Astrocyte of the spinal cord (primary cell): ENCODE measurements around the gene IMPDH1.

ENCODE experiments used
- DNase-seq: peaks from one replicate; pipeline ENCODE4 v3.0.0; 2011; ENCODE audit warnings: low read depth, low spot score
- H3K4me3 ChIP-seq: 2 replicates; pipeline ENCODE4 v1.5.1; 2011; ENCODE audit warnings: low read depth, mild to moderate bottlenecking, low read length, moderate library complexity
- CTCF ChIP-seq: IDR thresholded peaks from 2 replicates; pipeline ENCODE4 v1.5.1; 2012; ENCODE audit warnings: low read depth, mild to moderate bottlenecking, low read length, inconsistent platforms
- in situ Hi-C: cut with HindIII; loops from 2 replicates; pipeline ENCODE4 v1.10.0; 2017; ENCODE audit warnings: low sequenced_read_pairs

Gene IMPDH1

DNA sequence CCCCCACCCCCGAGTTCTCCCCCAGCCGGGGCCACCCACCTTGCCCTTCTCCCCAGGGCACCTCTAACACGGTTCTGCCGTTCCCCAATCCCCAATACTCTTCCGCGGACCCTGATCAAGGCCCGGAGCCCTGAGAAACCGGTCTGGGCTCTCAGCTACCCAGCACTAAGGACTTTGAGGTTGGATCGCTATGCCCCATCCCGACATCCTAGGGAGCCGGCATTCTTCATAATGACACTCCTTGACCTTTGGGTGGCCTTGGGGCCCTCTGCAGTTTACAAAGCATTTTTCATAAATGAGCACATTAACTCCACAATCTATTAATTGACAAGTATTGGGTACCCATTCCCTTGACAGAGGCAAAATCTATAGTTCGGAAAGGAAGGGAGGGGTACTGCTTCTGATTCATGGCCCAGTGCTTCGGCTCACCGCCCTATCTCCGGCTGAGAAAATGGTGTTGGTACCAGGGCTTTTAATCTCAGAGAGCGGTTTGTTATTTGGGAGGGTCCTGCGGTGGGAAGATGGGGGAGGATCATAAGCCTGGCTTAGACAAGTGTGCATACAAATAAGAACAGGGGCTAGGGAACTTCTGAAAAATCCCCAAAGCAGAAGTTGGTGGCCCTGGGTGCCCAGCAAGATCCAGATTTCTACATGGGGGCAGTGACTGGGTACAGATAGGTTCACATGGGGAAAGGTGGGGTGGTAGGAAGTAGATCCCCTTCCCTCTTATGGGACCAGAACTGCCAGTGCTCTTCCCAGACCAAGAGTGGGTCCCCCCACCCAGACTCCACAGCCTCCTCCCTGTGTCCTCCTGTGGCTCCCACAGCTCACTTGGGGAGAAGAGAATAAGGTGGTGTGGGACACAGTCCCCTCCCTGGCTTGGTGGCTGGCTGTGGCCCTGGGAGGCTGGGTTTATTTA, 3.2 kb downstream of the IMPDH1 start:
- no peak overlapping the region for H3K4me3 ChIP-seq
- no peak for TF ChIP-seq CTCF
- DNase-seq: no peak
- in situ Hi-C loops: no loop called here

DNA sequence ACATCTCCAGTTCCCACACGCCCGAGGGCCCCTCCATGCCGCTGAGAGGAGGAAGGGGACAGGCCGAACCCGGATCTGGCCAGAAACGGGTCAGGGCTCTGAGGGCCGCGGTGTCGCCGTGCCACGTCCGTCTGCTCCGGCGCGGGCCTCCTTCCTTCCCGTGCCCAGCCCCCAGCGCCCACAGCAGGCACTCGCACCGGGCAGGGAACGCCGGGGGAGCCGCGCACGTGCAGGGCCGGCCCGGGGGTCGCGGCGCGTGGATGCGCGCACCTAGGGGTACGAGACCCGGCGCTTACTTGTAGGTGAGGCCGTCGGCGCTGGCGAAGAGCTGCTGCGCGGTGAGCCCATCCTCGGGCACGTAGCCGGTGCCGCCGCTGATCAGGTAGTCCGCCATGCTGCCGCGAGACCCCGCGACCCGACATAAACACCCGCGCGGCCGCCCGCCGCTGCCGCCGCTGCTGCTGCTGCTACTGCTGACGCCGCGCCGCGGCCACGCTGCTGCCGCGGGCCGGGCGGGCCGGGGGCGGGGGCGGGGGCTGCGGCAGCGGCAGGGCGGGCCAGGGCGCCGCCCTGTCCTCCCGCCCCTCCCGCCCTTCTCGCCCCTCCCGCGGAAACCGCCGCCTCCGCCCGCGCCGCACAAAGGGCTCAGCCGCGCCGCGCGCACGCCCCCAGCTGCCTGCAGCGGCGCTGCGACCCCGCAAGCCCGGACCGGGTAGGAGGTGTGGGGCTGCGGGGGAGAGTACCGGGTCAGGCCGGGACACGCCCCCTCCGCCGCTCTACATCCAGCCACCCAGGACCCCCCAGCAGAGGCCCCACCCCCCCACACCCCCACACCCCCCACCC, 4.1 kb downstream of the IMPDH1 start:
- DNase-seq: no peak
- H3K4me3 ChIP-seq: peak overlapping the region; percentile 67
- in situ Hi-C loops: no loop called here
- no peak for TF ChIP-seq CTCF

DNA sequence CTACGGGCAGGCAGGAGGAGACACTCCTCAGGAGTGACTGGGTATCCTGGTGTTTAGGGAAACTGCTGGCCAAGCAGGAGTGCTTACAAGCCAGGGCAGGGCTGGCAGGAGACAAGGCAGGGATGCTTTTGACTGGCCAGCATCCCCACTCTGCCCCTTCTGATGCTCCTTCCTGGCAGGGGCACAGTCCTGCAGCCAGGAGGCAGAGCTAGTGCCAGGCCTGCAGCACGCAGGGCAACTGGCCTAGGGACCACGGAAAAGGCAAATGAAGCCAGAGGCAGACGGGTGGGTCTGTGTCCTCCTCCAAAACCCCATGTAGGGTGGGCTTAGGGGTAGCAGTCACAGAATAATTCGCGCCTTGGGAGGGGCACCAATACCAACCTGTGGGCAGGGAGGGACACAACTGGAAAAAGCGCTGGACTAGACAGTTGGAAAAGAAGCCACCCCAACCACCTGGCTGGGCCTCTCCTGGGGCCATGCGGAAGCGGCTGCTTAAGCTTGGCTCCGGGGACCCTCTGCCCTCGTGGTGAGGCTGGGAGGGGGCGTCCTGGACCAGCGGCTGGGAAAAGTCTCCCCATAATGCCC, 4.8 kb downstream of the IMPDH1 start:
- in situ Hi-C loops: no loop called here
- no peak for DNase-seq

DNA sequence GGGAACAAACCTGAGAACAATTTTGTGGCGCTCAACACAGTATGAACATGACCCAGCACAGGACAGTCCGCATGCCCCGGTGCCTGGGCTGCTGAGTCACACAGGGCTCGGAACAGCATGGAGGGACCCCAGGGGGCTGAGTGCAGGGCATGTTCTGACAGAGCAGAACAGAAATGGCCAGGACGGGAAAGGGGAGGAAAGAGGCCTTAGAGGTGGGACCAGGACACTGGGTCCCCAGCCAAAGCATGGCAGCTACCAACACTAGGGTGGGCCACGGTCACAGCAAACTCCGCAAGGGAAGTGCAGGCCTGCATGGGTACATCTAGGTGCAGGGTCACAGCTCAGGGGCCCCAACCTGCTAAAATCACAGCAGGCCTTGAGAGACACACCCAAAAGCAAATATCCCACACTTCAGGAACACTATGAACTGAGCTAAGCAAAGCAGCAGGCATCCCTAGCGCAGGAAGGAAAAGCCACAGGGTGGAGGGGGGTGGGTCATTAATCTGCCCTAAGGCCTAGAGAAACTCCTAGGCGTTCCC, 5.6 kb downstream of the IMPDH1 start:
- DNase-seq: no peak
- no peak for TF ChIP-seq CTCF
- H3K4me3 ChIP-seq: peak overlapping the region; percentile 67
- in situ Hi-C loops: no loop called here

More for the DNA sequence above, 4.8 kb downstream of the IMPDH1 start:
- H3K4me3 ChIP-seq: peak overlapping the region; percentile 67
- peak; percentile 38 for TF ChIP-seq CTCF

DNA sequence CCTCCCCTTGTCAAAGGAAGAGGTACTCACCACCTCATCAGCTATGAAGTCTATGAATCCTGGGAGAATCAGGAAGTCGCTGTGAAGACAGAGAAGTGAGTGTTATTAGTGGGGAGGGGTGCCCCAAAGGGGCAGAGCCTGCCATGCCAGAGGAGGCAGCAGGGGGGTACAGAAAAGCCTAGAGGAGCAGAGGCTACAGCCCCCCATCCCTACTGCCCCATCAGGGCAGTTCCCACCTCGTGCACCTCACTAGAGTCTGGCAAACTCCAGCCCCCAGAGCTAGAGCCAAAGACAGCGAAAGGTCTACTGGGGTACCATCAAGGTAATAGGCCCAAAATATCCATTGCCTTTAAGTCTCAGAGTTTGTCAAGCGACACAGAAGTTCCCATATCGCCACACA, 6.1 kb downstream of the IMPDH1 start:
- no peak for TF ChIP-seq CTCF

DNA sequence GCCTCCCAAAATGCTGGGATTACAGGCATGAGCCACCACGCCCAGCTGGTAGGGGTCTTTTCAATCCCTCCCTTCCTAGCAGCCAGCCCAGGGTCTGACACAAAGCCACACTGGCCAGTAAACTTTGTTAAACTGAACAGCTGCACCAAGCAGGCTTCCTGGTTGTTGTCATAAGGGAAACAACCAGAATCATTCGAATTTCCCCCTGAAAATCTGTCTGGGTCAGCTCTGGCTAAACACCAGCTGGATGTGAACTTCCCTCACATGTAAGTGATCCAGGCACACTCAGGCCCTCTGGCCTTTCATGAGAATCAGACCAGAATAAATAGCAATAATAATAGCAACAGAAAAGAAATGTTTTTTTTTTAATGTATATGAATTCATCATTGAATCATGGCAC, 7.4 kb downstream of the IMPDH1 start:
- no peak for DNase-seq
- no peak for TF ChIP-seq CTCF
- H3K4me3 ChIP-seq: no peak overlapping the region
- in situ Hi-C loops: no loop called here

More for the DNA sequence above, 6.1 kb downstream of the IMPDH1 start:
- in situ Hi-C loops: no loop called here
- DNase-seq: no peak
- no peak overlapping the region for H3K4me3 ChIP-seq
